CD4-positive, alpha-beta T cell treated with Interferon alpha-2 for 1 hour (primary cell): ENCODE measurements around the gene FZD2.

Experiments used
- DNase-seq, 2 donors: peaks; one replicate each; pipeline ENCODE4 v3.0.0-alpha.2; 2020 to 2022

Gene FZD2

GRCh38 chr17:44608727-44609435 is 51.6 kb downstream of the FZD2 start:
- DNase-seq: no peak

- DNase-seq: no peak
Observed at GRCh38 chr17:44610331-44610730, 53.0 kb downstream of the FZD2 start.
